CD14-positive monocyte (primary cell): ENCODE data around the gene KRAS. TPM values are rescaled to one million over a fixed set of nuclear protein-coding genes. Genes with fewer than 3 reads are reported as not detected.

ENCODE experiments used
- DNase-seq, 3 donors: peaks; one replicate each; pipeline ENCODE4 v3.0.0-alpha.2; 2011 to 2022
- H2AFZ ChIP-seq: 2 replicates; pipeline ENCODE4 v1.6.0; 2012; ENCODE audit warnings: mild to moderate bottlenecking, low read depth, low read length, inconsistent platforms; ENCODE audit not compliant: insufficient read depth, poor library complexity, severe bottlenecking
- H3K27ac ChIP-seq, 2 donors: 1 replicate in 1 of 2; 2 replicates in 1 of 2; pipeline ENCODE4 v1.5.1; 2012 to 2013; ENCODE audit warnings: low read length in 2 of 2, control low read depth in 1 of 2, inconsistent platforms in 1 of 2, low read depth in 1 of 2, mild to moderate bottlenecking in 1 of 2
- H3K27me3 ChIP-seq, 2 donors: one replicate each; pipeline versions ENCODE4 v1.6.0 to v1.6.1; 2011 to 2013; ENCODE audit warnings: low read length in 2 of 2; ENCODE audit not compliant: control insufficient read depth in 2 of 2, insufficient read depth in 2 of 2
- H3K36me3 ChIP-seq, 2 donors: replicated peaks in 1 of 2; 1 replicate in 1 of 2; 2 replicates in 1 of 2; pipeline versions ENCODE4 v1.5.1 to v1.6.1; 2012 to 2013; ENCODE audit warnings: low read length in 2 of 2, control low read depth in 1 of 2, inconsistent platforms in 1 of 2, mild to moderate bottlenecking in 1 of 2; ENCODE audit not compliant: insufficient read depth in 2 of 2, control insufficient read depth in 1 of 2
- H3K4me1 ChIP-seq, 2 donors: 1 replicate in 1 of 2; 2 replicates in 1 of 2; pipeline versions ENCODE4 v1.5.1 to v1.6.1; 2012 to 2013; ENCODE audit warnings: low read length in 2 of 2, control low read depth in 1 of 2, inconsistent platforms in 1 of 2, mild to moderate bottlenecking in 1 of 2, moderate library complexity in 1 of 2; ENCODE audit not compliant: insufficient read depth in 2 of 2, control insufficient read depth in 1 of 2
- H3K4me2 ChIP-seq: replicated peaks from 2 replicates; pipeline ENCODE3; 2012; ENCODE audit warnings: low read length, moderate library complexity, mild to moderate bottlenecking; ENCODE audit not compliant: poor library complexity, severe bottlenecking; ENCODE audit errors: extremely low read depth
- H3K4me3 ChIP-seq, 3 experiments: fragments of 200-600 bp in 1 of 3; sonication (generic) in 1 of 3; replicated peaks in 1 of 3; 1 replicate in 2 of 3; 2 replicates in 1 of 3; pipeline ENCODE4 v1.5.1; 2011 to 2013; ENCODE audit warnings: low read length in 3 of 3, mild to moderate bottlenecking in 3 of 3, control low read depth in 2 of 3, low read depth in 2 of 3, inconsistent platforms in 1 of 3, moderate library complexity in 1 of 3
- H3K79me2 ChIP-seq: 2 replicates; pipeline ENCODE4 v1.6.0; 2012; ENCODE audit warnings: mild to moderate bottlenecking, control low read depth, inconsistent platforms, low read length, moderate library complexity; ENCODE audit not compliant: insufficient read depth
- H3K9ac ChIP-seq: 2 replicates; pipeline ENCODE4 v1.6.0; 2017; ENCODE audit warnings: low read length, mild to moderate bottlenecking; ENCODE audit not compliant: insufficient read depth, poor library complexity, severe bottlenecking
- H3K9me3 ChIP-seq, 2 donors: replicated peaks in 1 of 2; 1 replicate in 1 of 2; 2 replicates in 1 of 2; pipeline versions ENCODE4 v1.5.1 to v1.6.1; 2012 to 2013; ENCODE audit warnings: low read length in 2 of 2, control low read depth in 1 of 2; ENCODE audit not compliant: control insufficient read depth in 1 of 2, insufficient read depth in 1 of 2
- H4K20me1 ChIP-seq: 2 replicates; pipeline ENCODE4 v1.6.0; 2012; ENCODE audit warnings: mild to moderate bottlenecking, low read length, control low read depth, moderate library complexity; ENCODE audit not compliant: insufficient read depth
- H3K27ac Mint-ChIP-seq, 7 donors: one replicate each; pipeline ENCODE4 v1.8.0; 2020; ENCODE audit warnings: mild to moderate bottlenecking in 7 of 7, mixed read lengths in 7 of 7, moderate library complexity in 6 of 7, inconsistent platforms in 2 of 7
- H3K27me3 Mint-ChIP-seq, 3 donors: one replicate each; pipeline ENCODE4 v1.8.0; 2021 to 2022; ENCODE audit warnings: low read depth in 3 of 3, mild to moderate bottlenecking in 3 of 3, mixed read lengths in 3 of 3, moderate library complexity in 3 of 3, inconsistent platforms in 1 of 3
- H3K36me3 Mint-ChIP-seq, 2 donors: one replicate each; pipeline ENCODE4 v1.8.0; 2020; ENCODE audit warnings: mixed read lengths in 2 of 2, inconsistent platforms in 1 of 2, mild to moderate bottlenecking in 1 of 2
- H3K4me1 Mint-ChIP-seq: one replicate; pipeline ENCODE4 v1.8.0; 2020; ENCODE audit warnings: mild to moderate bottlenecking, mixed read lengths
- H3K4me3 Mint-ChIP-seq, 2 donors: one replicate each; pipeline ENCODE4 v1.8.0; 2020; ENCODE audit warnings: mild to moderate bottlenecking in 2 of 2, mixed read lengths in 2 of 2, moderate library complexity in 1 of 2
- H3K9me3 Mint-ChIP-seq, 7 donors: one replicate each; pipeline ENCODE4 v1.8.0; 2020 to 2022; ENCODE audit warnings: mixed read lengths in 7 of 7, mild to moderate bottlenecking in 6 of 7, moderate library complexity in 6 of 7, inconsistent platforms in 2 of 7
- CTCF ChIP-seq: fragments of 200-600 bp; IDR thresholded peaks from one replicate; pipeline ENCODE4 v1.8.0; 2022; ENCODE audit warnings: antibody characterized with exemption, mild to moderate bottlenecking
- WGBS: methylation state at CpG from one replicate; pipeline ENCODE4 v1.1.5; 2013; ENCODE audit warnings: missing lambda C conversion rate; ENCODE audit not compliant: insufficient coverage; 5-methylcytosine and 5-hydroxymethylcytosine counted together
- intact Hi-C, 2 donors: fragments of 100-400 bp; cut with micrococcal nuclease; formaldehyde crosslinking; loops; one replicate each; pipeline versions ENCODE4 v1.15.0 to v1.15.1; 2023
- polyA plus RNA-seq, 3 donors: library from polyadenylated mRNA; depleted of rRNA in 1 of 3; unstranded in 2 of 3; stranded (reverse) in 1 of 3; fragments of 300-500 nt in 2 of 3; fragments of >200 nt in 1 of 3; fragmentation: Illumina TruSeq in 2 of 3; gene quantifications; 1 replicate in 2 of 3; 2 replicates in 1 of 3; pipeline ENCODE4 v1.2.3, GENCODE V29; 2012 to 2021

KRAS gene
- polyA plus RNA-seq, 3 donors: 12.1 to 37.4 (median 33.0) TPM

- H3K9me3 ChIP-seq: no peaks in the 10 kb centered on the region
- H2AFZ ChIP-seq: no peak overlapping the region
- Mint-ChIP-seq H3K4me1 (peaks cover 6% of the 10 kb centered on the region), H3K4me3 (no peak overlapping the region), H3K27me3 (peaks cover 0 to 3% (median 2%) of the 10 kb centered on the region in 3 donors), H3K9me3 (peaks cover 0 to 3% (median 1%) of the 10 kb centered on the region in 7 donors), H3K27ac (no peak overlapping the region), H3K36me3 (no peaks in the 10 kb centered on the region)
- no peak for TF ChIP-seq CTCF
- no peak overlapping the region for H3K9ac ChIP-seq
- H3K4me3 ChIP-seq: no peak overlapping the region
- no peaks in the 10 kb centered on the region for H3K27me3 ChIP-seq
- H3K4me2 ChIP-seq: no peak overlapping the region
- no peaks in the 10 kb centered on the region for H3K36me3 ChIP-seq
- H3K4me1 ChIP-seq: no peaks in the 10 kb centered on the region
- no CpG with 5 or more reads among the region's 1 CpG for WGBS
- no peak for DNase-seq
- no peaks in the 10 kb centered on the region for H4K20me1 ChIP-seq
- intact Hi-C loops: no loop called here
- no peak overlapping the region for H3K27ac ChIP-seq
- H3K79me2 ChIP-seq: no peaks in the 10 kb centered on the region
Measured at GRCh38 chr12:25264862-25265261, 14.1 kb upstream of the KRAS start.

- H2AFZ ChIP-seq: no peak overlapping the region
- no peaks in the 10 kb centered on the region for H3K27me3 ChIP-seq
- no peaks in the 10 kb centered on the region for H4K20me1 ChIP-seq
- H3K4me1 Mint-ChIP-seq: no peaks in the 10 kb centered on the region
- no peak overlapping the region for H3K4me3 Mint-ChIP-seq
- no peak for TF ChIP-seq CTCF
- H3K27ac ChIP-seq: no peak overlapping the region
- no peaks in the 10 kb centered on the region for H3K36me3 Mint-ChIP-seq
- H3K27ac Mint-ChIP-seq: no peak overlapping the region
- no peaks in the 10 kb centered on the region for H3K36me3 ChIP-seq
- H3K9ac ChIP-seq: no peak overlapping the region
- no peaks in the 10 kb centered on the region for H3K4me1 ChIP-seq
- peaks cover 0 to 3% (median 1%) of the 10 kb centered on the region in 7 donors for H3K9me3 Mint-ChIP-seq
- no peaks in the 10 kb centered on the region for H3K79me2 ChIP-seq
- H3K4me2 ChIP-seq: no peak overlapping the region
- H3K9me3 ChIP-seq: no peaks in the 10 kb centered on the region
- H3K4me3 ChIP-seq: no peak overlapping the region
- DNase-seq: no peak
- peaks cover 0 to 3% (median 3%) of the 10 kb centered on the region in 3 donors for H3K27me3 Mint-ChIP-seq
- no CpG with 5 or more reads among the region's 1 CpG for WGBS
- intact Hi-C loops: no loop called here
Measured at GRCh38 chr12:25264114-25264513, 13.4 kb upstream of the KRAS start.
